ENCODE data around the gene PPME1.
A peak's percentile ranks its signal among the peaks of the same experiment; 100 is the strongest.

PPME1 gene

DNA sequence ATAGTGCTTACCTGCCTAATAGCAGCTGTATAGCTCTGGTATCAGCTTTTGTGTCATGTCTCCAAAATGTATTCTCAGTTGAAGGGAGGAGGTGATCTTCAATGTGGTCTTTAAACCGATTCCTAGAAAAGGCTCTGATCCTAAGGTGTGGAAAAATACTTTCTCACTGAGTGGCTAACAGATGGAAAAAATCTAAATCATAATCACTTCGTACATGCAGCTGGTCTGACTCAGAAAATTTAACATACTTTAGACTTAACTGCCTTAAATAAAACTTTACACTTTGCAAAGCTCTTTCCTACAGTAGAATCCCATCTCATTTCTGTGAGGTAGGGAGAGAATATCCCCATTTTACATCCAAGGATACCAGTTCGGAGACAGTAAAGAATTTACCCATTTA lies 38.3 kb upstream of the PPME1 start:
- no peaks in the 10 kb centered on the region for H3K79me2 ChIP-seq (ENCODE audit: control insufficient read depth, insufficient read depth, low read length, poor library complexity)
- WGBS (ENCODE audit: extremely low coverage, insufficient coverage, insufficient read length) = no CpG with 5 or more reads among the region's 3 CpGs
- no peak overlapping the region for H3K4me2 ChIP-seq (ENCODE audit: low read length)
- no peak overlapping the region for H2BK12ac ChIP-seq (ENCODE audit: low read length)
- H2AFZ ChIP-seq (ENCODE audit: insufficient read depth, low read length, poor library complexity) = no peak overlapping the region
- peaks cover 7 to 11% of the 10 kb centered on the region in 2 experiments for H3K36me3 ChIP-seq (ENCODE audit: control insufficient read depth in 1 of 2, insufficient read depth in 2 of 2, low read length in 2 of 2)
- no peak overlapping the region for H4K12ac ChIP-seq (ENCODE audit: low read depth, low read length)
- H3K9me3 ChIP-seq (ENCODE audit: insufficient read depth, low read depth, low read length) = no peaks in the 10 kb centered on the region
- DNase-seq = peak in 1 of 2 donors; percentile 46
- no peak overlapping the region for H2BK5ac ChIP-seq (ENCODE audit: low read depth, low read length, poor library complexity)
- no peak overlapping the region for H4K8ac ChIP-seq (ENCODE audit: low read depth, low read length)
- H3K4me1 ChIP-seq (ENCODE audit: control insufficient read depth in 1 of 2, insufficient read depth in 2 of 2, low read length in 2 of 2) = peaks cover 2 to 4% of the 10 kb centered on the region in 2 experiments
- H2AK5ac ChIP-seq (ENCODE audit: low read length) = no peak overlapping the region
- H3K27ac ChIP-seq (ENCODE audit: low read depth, low read length) = no peak overlapping the region
- H3K23ac ChIP-seq (ENCODE audit: low read length) = no peak overlapping the region
- H3K18ac ChIP-seq (ENCODE audit: low read length) = no peak overlapping the region
- no peak overlapping the region for H3K9ac ChIP-seq (ENCODE audit: low read length)
- no peaks in the 10 kb centered on the region for H3K27me3 ChIP-seq (ENCODE audit: insufficient read depth, low read length)
- no peak overlapping the region for H3K4ac ChIP-seq (ENCODE audit: low read depth, low read length)
- peaks cover 4% of the 10 kb centered on the region for H3K79me1 ChIP-seq (ENCODE audit: low read length)
- H3K14ac ChIP-seq (ENCODE audit: low read length) = no peak overlapping the region
- H2BK120ac ChIP-seq (ENCODE audit: insufficient read depth, low read length, poor library complexity) = no peak overlapping the region
- H4K91ac ChIP-seq (ENCODE audit: low read depth, low read length) = no peak overlapping the region
- H3K4me3 ChIP-seq (ENCODE audit: low read depth, low read length) = no peak overlapping the region

DNA sequence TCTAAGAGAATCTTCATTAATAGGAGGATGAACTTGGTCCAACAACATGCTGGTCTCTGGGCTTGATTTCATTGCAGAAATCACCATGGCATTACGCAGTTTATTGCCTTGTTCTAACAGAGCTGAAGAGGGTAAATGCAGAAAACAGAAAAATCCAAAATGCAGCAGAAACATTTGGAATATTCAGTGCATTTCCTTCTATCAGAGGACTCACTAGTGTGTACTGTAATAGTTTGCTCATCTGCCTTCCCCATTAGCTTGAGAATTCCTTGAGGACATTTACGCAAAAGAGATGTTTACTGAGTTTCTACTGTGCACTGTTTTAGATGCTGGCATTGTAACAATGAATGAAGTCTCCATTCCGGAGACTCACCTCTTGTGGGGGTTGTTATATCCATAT lies 37.7 kb upstream of the PPME1 start:
- Histone ChIP-seq H3K4ac (ENCODE audit: low read depth, low read length) (no peak overlapping the region), H3K27ac (ENCODE audit: low read depth, low read length) (no peak overlapping the region), H3K36me3 (ENCODE audit: control insufficient read depth in 1 of 2, insufficient read depth in 2 of 2, low read length in 2 of 2) (peaks cover 7 to 10% of the 10 kb centered on the region in 2 experiments), H3K79me2 (ENCODE audit: control insufficient read depth, insufficient read depth, low read length, poor library complexity) (no peaks in the 10 kb centered on the region), H3K9ac (ENCODE audit: low read length) (no peak overlapping the region), H3K18ac (ENCODE audit: low read length) (no peak overlapping the region), H3K79me1 (ENCODE audit: low read length) (peaks cover 4% of the 10 kb centered on the region), H2BK120ac (ENCODE audit: insufficient read depth, low read length, poor library complexity) (no peak overlapping the region), H3K14ac (ENCODE audit: low read length) (no peak overlapping the region), H4K8ac (ENCODE audit: low read depth, low read length) (no peak overlapping the region), H3K4me2 (ENCODE audit: low read length) (no peak overlapping the region), H4K91ac (ENCODE audit: low read depth, low read length) (no peak overlapping the region), H3K27me3 (ENCODE audit: insufficient read depth, low read length) (no peaks in the 10 kb centered on the region), H3K9me3 (ENCODE audit: insufficient read depth, low read depth, low read length) (no peaks in the 10 kb centered on the region), H2BK5ac (ENCODE audit: low read depth, low read length, poor library complexity) (no peak overlapping the region), H4K12ac (ENCODE audit: low read depth, low read length) (no peak overlapping the region), H2AFZ (ENCODE audit: insufficient read depth, low read length, poor library complexity) (no peak overlapping the region), H3K23ac (ENCODE audit: low read length) (no peak overlapping the region), H2AK5ac (ENCODE audit: low read length) (no peak overlapping the region), H3K4me3 (ENCODE audit: low read depth, low read length) (no peak overlapping the region), H3K4me1 (ENCODE audit: control insufficient read depth in 1 of 2, insufficient read depth in 2 of 2, low read length in 2 of 2) (peaks cover 2 to 4% of the 10 kb centered on the region in 2 experiments), H2BK12ac (ENCODE audit: low read length) (no peak overlapping the region)
- WGBS (ENCODE audit: extremely low coverage, insufficient coverage, insufficient read length) = no CpG with 5 or more reads among the region's 3 CpGs
- DNase-seq = peak; percentile 50 to 95

DNA sequence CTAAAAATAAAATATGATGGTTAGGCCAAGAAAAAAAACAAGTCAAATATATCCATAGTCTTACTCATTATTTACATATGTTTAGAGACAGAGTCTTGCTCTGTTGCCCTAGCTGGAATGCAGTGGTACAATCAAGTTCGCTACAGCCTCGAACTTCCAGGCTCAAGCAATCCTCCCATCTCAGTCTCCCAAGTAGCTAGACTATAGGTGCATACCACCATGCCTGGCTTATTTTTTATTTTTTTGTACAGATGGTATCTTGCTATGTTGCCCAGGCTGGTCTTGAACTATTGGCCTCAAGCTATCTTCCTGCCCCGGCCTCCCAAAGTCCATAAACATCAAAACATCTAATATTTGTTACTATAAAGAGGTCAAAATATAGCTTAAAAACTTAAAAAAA lies 36.4 kb upstream of the PPME1 start:
- H2AK5ac ChIP-seq (ENCODE audit: low read length) = no peak overlapping the region
- H3K9me3 ChIP-seq (ENCODE audit: insufficient read depth, low read depth, low read length) = no peaks in the 10 kb centered on the region
- H3K36me3 ChIP-seq (ENCODE audit: control insufficient read depth in 1 of 2, insufficient read depth in 2 of 2, low read length in 2 of 2) = peaks cover 7% of the 10 kb centered on the region in 2 experiments
- H3K79me2 ChIP-seq (ENCODE audit: control insufficient read depth, insufficient read depth, low read length, poor library complexity) = no peaks in the 10 kb centered on the region
- DNase-seq = peak; percentile 65 to 87
- H4K12ac ChIP-seq (ENCODE audit: low read depth, low read length) = no peak overlapping the region
- no peak overlapping the region for H4K8ac ChIP-seq (ENCODE audit: low read depth, low read length)
- no peak overlapping the region for H2BK12ac ChIP-seq (ENCODE audit: low read length)
- H3K27me3 ChIP-seq (ENCODE audit: insufficient read depth, low read length) = no peaks in the 10 kb centered on the region
- H3K4me3 ChIP-seq (ENCODE audit: low read depth, low read length) = no peak overlapping the region
- H3K4me1 ChIP-seq (ENCODE audit: control insufficient read depth in 1 of 2, insufficient read depth in 2 of 2, low read length in 2 of 2) = peaks cover 5 to 9% of the 10 kb centered on the region in 2 experiments
- H2BK120ac ChIP-seq (ENCODE audit: insufficient read depth, low read length, poor library complexity) = peak overlapping the region; percentile 89
- no peak overlapping the region for H3K4me2 ChIP-seq (ENCODE audit: low read length)
- H2AFZ ChIP-seq (ENCODE audit: insufficient read depth, low read length, poor library complexity) = no peak overlapping the region
- WGBS (ENCODE audit: extremely low coverage, insufficient coverage, insufficient read length) = no CpG with 5 or more reads among the region's 3 CpGs
- H3K27ac ChIP-seq (ENCODE audit: low read depth, low read length) = no peak overlapping the region
- H3K9ac ChIP-seq (ENCODE audit: low read length) = no peak overlapping the region
- no peak overlapping the region for H3K14ac ChIP-seq (ENCODE audit: low read length)
- no peak overlapping the region for H3K18ac ChIP-seq (ENCODE audit: low read length)
- no peak overlapping the region for H2BK5ac ChIP-seq (ENCODE audit: low read depth, low read length, poor library complexity)
- H3K4ac ChIP-seq (ENCODE audit: low read depth, low read length) = no peak overlapping the region
- H4K91ac ChIP-seq (ENCODE audit: low read depth, low read length) = no peak overlapping the region
- H3K79me1 ChIP-seq (ENCODE audit: low read length) = peaks cover 10% of the 10 kb centered on the region
- no peak overlapping the region for H3K23ac ChIP-seq (ENCODE audit: low read length)

DNA sequence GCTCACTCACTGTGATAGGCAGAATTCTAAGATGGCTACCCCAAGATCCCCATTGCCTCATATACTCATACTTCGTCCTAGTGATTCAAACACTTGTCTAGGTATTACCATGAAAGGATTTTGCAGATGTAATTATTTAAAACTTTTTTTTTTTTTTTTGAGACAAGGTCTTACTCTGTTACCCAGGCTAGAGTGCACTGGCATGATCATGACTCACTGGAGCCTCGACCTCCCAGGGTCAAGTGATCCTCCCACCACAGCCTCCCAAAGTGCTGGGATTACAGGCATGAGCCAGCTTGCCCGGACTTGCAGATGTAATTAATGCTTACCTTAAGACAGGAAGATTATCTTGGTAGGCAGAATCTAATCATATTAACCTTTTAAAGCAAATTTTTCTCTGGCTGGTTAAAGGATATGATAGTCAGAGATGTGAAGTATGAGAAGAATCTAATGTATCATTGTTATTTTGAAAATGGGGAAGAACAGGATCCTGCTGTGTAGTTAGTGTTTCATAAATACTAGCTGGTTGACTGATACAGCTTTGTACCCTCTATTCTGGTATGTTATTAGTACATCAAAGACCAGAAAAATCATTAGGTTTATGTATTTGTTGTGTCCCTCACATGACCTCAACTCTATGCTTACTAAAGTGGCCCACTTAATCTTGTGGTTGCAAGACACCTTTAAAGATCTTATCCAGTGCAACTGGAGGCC lies 35.8 kb upstream of the PPME1 start:
- no peak overlapping the region for H2AK5ac ChIP-seq (ENCODE audit: low read length)
- no peaks in the 10 kb centered on the region for H3K27me3 ChIP-seq (ENCODE audit: insufficient read depth, low read length)
- no peak overlapping the region for H3K4me3 ChIP-seq (ENCODE audit: low read depth, low read length)
- H2BK12ac ChIP-seq (ENCODE audit: low read length) = no peak overlapping the region
- H3K4ac ChIP-seq (ENCODE audit: low read depth, low read length) = no peak overlapping the region
- H4K91ac ChIP-seq (ENCODE audit: low read depth, low read length) = peak overlapping the region; percentile 62
- no CpG with 5 or more reads among the region's 3 CpGs for WGBS (ENCODE audit: extremely low coverage, insufficient coverage, insufficient read length)
- H3K79me1 ChIP-seq (ENCODE audit: low read length) = peaks cover 10% of the 10 kb centered on the region
- no peak overlapping the region for H2BK120ac ChIP-seq (ENCODE audit: insufficient read depth, low read length, poor library complexity)
- H3K18ac ChIP-seq (ENCODE audit: low read length) = no peak overlapping the region
- H3K14ac ChIP-seq (ENCODE audit: low read length) = no peak overlapping the region
- no peak overlapping the region for H3K23ac ChIP-seq (ENCODE audit: low read length)
- H2BK5ac ChIP-seq (ENCODE audit: low read depth, low read length, poor library complexity) = peak overlapping the region; percentile 67
- no peak overlapping the region for H4K12ac ChIP-seq (ENCODE audit: low read depth, low read length)
- no peak overlapping the region for H3K4me2 ChIP-seq (ENCODE audit: low read length)
- no peak overlapping the region for H4K8ac ChIP-seq (ENCODE audit: low read depth, low read length)
- H2AFZ ChIP-seq (ENCODE audit: insufficient read depth, low read length, poor library complexity) = no peak overlapping the region
- peaks cover 6% of the 10 kb centered on the region in 2 experiments for H3K36me3 ChIP-seq (ENCODE audit: control insufficient read depth in 1 of 2, insufficient read depth in 2 of 2, low read length in 2 of 2)
- H3K4me1 ChIP-seq (ENCODE audit: control insufficient read depth in 1 of 2, insufficient read depth in 2 of 2, low read length in 2 of 2) = peaks cover 5 to 9% of the 10 kb centered on the region in 2 experiments
- H3K9ac ChIP-seq (ENCODE audit: low read length) = no peak overlapping the region
- DNase-seq = peak; percentile 90 to 91
- H3K27ac ChIP-seq (ENCODE audit: low read depth, low read length) = no peak overlapping the region
- no peaks in the 10 kb centered on the region for H3K9me3 ChIP-seq (ENCODE audit: insufficient read depth, low read depth, low read length)
- no peaks in the 10 kb centered on the region for H3K79me2 ChIP-seq (ENCODE audit: control insufficient read depth, insufficient read depth, low read length, poor library complexity)

Data from trophoblast cell (in vitro differentiated cells and primary cell).